NCI-H2081 (cell line): ENCODE measurements around the gene IGF2BP2.
A peak's percentile ranks its signal among the peaks of the same experiment; 100 is the strongest.
"Not testable (repeated sequence)": the region's sequence is repeated elsewhere in the genome, so short reads cannot be mapped to it uniquely, and the experiment has no call there.

Experiments
- DNase-seq, 2 experiments: peaks; one replicate each; lab custom pipeline; 2025; lab: John Stamatoyannopoulos, UW

The IGF2BP2 gene

DNA sequence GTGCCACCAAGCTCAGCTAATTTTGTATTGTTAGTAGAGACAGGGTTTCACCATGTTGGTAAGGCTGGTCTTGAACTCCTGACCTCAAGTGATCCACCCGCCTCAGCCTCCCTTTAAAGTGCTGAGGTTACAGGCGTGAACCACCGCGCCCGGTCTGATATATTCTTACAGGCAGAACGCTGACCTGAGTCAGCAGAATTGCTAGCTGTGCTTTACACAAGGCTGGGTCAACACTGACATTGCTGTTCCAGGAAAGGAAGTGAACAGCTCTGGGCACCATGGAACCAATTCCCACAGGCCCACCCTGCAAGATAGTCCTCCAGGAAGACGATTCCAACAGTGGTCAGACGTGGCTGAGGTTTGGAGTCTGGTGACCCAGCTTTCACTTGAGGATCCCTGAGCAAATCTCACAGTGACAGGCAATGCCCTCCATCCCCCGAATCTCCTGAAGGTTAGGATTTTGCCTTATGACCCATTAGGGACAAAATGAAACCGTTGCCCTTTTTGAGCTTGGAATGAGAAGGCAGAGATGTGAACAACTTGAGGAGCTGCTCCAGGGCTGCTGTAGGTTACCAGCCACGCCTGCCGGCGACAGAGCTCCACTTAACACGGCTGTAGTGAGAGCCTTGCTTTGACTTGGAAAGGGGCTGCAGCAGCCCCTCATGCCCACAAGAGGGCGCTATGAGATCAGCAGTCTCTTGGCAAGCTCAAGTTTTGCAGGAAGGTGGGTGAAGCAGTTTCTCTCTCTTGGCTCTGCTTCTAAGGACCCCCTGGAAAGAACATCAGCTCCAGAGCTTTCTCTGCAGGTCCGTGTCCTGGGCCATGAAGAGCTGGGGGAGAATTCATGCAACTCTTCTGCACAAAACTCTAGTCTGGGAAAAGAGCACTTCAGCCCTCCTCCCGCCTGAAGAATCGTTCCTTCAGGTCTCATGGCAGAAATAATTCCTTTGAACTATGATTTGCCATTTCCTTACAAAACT, 164.6 kb downstream of the IGF2BP2 start:
- DNase-seq = peak; percentile 83 to 88

DNA sequence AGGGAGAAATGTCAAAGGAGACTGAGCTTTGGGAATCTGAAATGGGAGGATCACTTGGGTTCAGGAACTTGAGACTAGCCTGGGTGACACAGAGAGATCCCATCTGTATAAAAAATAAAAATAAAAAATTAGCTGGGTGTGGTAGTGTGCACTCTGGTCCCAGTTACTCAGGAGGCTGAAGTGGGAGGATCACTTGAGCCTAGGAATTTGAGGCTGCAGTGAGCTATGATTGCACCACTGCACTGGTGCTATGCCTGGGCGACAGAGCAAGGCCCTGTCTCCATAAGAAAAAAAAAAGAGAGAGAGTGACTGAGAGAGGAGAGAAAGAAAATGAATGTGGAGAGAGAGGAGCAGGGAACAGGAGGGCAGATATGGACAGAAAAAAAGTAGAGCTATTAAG, 165.9 kb downstream of the IGF2BP2 start:
- no peak for DNase-seq

GRCh38 chr3:185658504-185658912, 166.3 kb downstream of the IGF2BP2 start:
- no peak for DNase-seq

DNA sequence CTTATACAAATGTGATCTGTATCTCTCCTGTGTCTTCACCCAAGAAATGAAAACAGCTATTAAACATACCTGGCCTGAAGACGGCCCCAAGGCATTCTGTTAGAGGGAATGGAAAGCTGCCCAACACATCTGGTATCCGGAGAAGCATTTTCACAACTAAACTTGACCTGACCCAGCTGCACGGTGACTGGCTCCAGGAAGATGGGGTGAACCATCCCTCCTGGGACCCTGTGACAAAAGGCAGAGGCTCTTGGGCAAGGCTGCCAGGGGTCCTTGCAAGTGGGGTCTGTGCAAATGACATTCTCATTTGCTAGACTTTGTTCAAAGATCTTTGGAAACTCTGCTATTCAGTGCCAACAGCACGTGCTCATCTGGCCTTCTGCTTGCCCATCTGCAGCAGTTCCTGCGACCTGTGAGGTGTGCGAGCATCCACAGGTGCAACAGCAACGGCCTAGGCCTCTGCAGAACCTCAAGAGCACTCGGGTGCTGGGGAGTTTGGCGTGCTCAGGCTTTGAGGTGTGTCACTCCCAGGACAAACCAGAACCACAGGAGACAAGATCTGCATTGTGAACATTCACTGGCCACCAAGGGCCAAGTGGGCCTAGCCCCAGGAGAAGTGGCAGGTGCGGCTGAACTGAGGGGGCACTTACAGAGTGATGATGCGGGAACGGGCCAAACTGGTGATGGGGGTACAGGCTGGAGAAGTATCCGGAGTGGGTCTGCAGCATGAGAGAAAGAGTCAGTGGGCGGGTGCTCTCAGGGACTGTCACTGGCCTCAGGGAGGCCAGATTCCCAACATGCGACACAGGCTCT, 166.9 kb downstream of the IGF2BP2 start:
- no peak for DNase-seq

DNA sequence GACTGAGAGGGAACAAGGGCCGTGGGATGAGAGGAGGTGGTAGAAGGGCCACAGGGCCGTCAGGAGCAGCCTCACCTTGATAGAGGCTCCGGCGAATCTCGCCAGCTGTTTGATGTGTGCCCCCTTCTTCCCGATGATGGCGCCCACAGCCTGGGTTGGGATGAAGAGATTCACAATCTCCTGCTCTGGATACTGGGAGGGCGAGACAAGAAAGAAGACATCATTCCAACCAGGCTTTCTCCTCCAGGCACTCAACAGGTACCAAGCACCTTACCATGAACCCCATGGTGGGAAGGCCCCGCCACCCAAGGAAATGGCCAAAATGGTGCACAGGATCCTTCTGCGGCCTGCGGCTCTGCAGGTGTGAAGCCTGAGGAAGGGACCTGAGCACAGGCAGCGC, 167.6 kb downstream of the IGF2BP2 start:
- no peak for DNase-seq

GRCh38 chr3:185656321-185656840, 168.5 kb downstream of the IGF2BP2 start:
- DNase-seq = no peak

- DNase-seq = no peak
Observed at GRCh38 chr3:185655426-185656320, 169.2 kb downstream of the IGF2BP2 start.

DNA sequence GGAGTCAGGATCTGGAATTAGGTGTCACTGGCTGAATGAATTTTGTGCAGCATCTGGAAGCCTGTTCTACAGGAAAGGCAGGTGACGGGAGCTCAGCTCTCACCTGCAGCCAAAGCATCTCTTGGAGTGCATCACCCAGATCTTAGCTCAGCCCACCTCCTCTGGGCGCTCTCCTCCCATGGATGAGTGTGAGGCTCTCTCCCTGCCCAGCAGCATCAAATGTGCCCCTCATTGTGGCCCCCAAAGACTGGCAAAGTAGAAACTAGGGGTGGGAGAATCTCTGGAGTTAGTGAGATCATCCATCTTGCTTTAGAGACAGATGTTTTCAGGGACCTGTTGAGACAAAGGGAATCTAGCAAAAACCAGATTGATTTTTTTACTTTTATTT, 170.1 kb downstream of the IGF2BP2 start:
- no peak for DNase-seq

GRCh38 chr3:185653949-185654757, 170.7 kb downstream of the IGF2BP2 start:
- no peak for DNase-seq

DNA sequence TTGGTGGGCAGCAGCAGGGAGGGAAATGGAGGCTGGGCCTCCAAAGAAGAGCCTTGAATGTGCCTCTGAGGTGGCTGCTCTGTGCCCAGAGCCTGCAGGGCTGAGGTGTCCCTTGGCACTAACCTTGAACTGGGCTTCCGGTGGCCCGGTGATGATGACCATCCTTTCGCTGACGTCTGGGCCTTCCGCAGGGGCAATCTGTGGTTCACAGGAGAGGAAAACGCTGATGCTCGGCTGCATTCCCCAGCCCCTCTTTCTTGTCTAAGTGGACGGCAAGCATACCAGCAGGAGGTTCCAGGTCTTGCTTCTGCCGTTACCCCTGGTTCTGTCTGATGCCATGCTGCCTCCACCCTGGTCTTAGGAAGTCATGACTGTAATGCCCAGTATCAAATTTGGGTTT, 172.9 kb downstream of the IGF2BP2 start:
- no peak for DNase-seq

DNA sequence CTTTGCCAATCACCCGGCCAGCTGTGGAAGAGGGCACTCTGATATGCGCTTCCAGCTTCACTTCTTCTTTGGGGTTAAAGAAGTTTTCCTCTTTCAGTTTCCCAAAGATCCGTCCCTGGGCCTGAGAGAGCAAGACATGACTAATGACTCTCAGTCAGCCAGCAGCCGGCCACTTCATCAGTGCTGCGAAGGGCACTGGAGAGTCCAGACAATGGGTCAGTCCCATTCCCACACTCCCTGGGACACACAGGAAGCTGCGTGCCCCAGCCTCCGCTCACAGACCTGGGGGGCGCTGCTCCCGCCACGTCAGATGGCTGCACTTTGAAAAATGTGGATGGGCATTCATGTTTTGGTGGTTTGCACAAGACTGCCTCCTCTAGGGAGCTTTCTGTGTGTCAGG, 175.4 kb downstream of the IGF2BP2 start:
- no peak for DNase-seq

- no peak for DNase-seq
Observed at GRCh38 chr3:185648396-185648795, 176.4 kb downstream of the IGF2BP2 start.

- DNase-seq = no peak
Observed at GRCh38 chr3:185647880-185648210, 177.0 kb downstream of the IGF2BP2 start.

DNA sequence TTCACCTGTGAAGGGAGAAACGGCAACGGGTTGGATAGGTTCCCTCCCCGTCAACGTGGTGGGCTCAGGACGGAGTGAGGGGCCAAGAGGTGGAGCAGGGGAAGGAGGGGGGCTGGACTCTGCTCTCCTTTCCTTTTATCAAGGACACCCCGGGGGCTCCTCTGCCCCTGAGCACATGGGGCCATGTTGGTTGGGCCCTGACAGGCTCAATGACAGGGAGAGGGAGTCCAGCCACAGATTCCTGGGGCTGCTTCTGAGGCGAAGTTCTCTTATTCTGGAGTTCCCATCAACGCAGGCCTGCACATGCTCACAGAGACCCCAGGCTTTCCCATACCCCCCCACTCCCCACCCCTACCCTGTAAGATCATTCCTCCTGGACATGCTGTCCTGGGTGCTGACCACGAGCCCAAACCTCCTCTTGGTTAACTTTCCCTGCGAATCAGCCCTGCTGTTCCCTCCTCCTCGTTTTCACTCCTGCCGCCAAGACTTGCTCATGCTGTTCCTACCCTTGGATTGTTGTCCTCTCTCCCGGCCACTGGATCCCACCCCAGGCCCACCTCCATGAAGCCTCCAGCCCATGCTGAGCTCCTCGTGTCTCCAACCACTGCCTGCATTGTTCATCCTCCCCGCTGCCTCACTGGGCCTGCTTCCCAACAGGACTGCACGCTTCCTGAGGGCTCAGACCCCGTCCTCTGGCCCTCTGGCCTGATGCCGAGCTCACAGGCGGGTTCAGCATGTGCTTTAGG, 177.5 kb downstream of the IGF2BP2 start:
- no peak for DNase-seq

DNA sequence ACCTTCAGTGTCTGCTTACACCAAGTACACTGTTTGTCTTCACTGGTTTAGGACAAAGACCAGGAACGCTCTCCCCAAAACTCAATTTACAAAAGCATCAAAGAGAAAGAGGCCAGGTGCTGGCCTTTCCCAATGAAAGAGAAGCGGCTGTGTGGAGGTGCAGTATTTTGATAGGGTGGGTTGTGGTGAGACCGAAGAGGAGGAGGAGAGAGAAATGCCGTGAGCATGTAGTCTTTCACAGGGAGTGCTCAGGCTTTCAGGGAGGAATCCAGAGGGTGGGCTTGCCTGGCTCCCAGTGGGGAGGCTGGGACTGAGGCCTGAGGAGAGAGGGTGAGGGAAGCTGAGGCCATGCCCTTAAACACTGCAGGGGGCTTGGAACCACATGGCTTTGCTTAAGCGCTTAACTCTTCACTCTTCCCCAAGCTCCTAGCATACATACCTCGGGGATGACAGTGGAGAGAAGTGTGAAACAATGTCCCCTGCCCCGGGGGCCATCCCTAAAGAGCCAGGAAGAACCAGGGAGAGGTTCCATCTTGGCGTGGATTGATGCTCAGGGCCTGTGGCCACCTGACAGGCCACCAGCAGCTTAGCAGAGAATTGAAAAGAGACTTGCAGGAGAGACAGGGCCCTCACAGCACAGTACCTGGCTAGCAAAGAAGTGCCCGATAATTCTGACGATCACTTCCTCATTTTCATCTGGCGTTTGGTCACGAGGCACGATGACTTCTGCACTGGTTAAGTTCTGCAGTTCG, 178.3 kb downstream of the IGF2BP2 start:
- DNase-seq = no peak

GRCh38 chr3:185645596-185646381, 179.1 kb downstream of the IGF2BP2 start:
- no peak for DNase-seq

DNA sequence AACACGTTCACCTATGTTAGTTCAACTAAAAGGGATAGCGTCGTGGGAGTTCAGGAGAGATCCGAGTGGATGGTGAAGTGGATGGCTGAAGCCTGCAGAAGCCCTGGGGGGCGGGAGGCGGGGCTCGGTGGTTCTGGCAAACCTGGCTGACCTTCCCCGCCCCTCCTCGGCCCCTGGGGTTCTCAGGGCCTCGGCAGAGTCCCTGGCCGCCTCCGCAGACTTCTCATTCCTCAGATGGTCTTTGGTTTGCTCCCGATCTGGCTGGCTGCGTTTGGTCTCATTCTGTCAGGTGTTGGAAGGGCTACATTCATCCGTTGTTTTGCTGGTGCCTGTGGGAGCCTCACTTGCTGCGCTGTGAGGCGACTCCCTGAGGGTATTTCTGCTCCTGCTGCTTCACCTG, 179.7 kb downstream of the IGF2BP2 start:
- DNase-seq = not testable (repeated sequence)

DNA sequence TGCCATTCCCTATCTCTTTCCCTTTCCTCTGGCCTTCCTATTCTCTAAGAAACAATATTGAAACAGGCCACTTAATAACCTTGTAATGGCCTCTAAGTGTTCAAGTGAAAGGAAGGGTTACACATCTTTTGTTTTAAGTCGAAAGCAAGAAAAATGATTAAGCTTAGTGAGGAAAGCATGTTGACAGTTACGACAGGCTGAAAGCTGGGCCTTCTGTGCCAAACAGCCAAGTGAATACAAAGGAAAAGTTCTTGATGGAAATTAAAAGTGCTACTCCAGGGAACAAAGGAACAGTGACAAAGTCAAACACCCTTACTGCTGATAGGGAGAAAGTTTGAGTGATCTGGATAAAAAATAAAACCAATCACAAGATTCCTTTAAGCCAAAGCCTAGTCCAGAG, 184.5 kb downstream of the IGF2BP2 start:
- no peak for DNase-seq
